Superior temporal gyrus (tissue), 1 donor: Measurements from ENCODE around the gene FAM131A.
A peak's percentile ranks its signal among the peaks of the same experiment; 100 is the strongest.

Experiments used
- DNase-seq: peaks from one replicate; pipeline ENCODE4 v3.0.0-alpha.2; 2016; ENCODE audit errors: extremely low spot score

The FAM131A gene, protein sequence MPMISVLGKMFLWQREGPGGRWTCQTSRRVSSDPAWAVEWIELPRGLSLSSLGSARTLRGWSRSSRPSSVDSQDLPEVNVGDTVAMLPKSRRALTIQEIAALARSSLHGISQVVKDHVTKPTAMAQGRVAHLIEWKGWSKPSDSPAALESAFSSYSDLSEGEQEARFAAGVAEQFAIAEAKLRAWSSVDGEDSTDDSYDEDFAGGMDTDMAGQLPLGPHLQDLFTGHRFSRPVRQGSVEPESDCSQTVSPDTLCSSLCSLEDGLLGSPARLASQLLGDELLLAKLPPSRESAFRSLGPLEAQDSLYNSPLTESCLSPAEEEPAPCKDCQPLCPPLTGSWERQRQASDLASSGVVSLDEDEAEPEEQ

DNA sequence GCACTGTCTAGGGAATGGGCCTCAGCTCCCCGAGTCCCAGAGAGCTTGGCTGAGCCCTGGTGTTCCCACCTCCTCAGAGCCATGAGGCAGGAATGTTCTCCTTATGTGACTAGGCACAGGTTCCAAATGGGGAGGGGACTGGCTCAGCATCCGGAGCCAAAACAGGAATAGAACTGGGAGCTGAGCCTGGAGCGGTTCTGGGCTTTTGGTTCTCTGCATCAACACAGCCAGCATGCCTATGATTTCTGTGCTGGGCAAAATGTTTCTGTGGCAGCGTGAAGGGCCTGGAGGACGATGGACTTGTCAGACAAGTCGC, at the start of gene FAM131A:
FAM131A (plus strand) TSS at position 202 of the 316 bp plus-strand sequence; CDS start at position 233, 31 bp downstream.
- DNase-seq = peak; percentile 79

DNA sequence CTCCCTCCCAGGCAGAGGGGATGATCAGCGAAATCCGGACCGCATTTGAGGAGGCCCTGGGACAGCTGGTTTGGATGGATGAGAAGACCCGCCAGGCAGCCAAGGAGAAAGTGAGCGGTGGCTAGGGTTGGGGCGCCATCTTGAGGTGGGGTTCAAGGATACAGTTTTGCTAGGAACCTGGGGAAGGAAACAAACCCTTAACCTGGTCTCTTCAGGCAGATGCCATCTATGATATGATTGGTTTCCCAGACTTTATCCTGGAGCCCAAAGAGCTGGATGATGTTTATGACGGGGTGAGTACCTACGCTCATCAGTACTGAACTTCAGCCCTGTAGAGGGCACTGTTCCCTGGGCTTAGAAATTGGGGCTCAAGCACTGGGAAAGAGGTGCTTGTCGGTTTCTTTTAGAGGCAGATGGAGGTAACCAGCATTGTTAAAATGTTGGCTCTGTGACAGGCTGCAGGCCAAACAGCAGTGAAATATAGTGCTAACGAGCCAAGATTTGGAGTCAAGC, 47.9 kb upstream of the FAM131A start:
- DNase-seq = peak; percentile 34

DNA sequence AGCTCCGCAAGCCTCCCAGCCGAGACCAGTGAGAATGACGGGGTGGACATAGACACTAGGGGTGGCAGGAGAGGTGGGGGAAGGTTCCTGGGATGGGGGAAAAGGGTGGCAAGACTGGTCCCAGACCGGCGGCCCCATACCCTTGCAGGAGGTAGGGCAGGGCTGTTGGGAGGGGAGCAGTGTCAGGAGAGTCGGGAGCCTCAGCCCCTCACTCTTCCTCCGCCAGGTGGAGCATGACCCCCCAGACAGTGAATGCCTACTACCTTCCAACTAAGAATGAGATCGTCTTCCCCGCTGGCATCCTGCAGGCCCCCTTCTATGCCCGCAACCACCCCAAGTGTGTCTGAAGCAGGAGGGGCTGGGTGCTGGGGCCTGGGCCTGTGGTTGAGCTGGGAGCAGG, 47.1 kb upstream of the FAM131A start:
- DNase-seq = no peak

DNA sequence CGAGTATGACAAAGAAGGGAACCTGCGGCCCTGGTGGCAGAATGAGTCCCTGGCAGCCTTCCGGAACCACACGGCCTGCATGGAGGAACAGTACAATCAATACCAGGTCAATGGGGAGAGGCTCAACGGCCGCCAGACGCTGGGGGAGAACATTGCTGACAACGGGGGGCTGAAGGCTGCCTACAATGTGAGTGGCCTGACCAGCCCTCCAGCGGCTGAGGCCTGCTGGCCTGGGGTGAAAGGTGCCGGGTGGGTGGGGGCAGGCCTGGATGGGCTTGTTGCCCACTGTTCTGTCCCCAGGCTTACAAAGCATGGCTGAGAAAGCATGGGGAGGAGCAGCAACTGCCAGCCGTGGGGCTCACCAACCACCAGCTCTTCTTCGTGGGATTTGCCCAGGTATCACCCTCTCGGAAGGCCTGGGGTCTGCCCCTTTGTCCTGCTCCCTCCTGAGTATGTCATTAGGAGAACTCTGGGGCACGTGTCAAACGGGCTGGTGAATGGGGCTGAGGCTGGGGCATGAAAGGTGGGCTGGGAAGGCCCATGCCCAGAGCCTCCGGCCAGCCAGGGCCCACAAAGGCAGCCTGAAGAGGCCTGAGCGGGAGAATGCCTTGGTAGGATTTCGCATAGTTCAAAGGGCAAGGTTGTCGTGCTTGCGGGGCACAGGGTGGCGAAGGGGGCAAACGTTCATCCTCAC, 46.2 kb upstream of the FAM131A start:
- DNase-seq = no peak

DNA sequence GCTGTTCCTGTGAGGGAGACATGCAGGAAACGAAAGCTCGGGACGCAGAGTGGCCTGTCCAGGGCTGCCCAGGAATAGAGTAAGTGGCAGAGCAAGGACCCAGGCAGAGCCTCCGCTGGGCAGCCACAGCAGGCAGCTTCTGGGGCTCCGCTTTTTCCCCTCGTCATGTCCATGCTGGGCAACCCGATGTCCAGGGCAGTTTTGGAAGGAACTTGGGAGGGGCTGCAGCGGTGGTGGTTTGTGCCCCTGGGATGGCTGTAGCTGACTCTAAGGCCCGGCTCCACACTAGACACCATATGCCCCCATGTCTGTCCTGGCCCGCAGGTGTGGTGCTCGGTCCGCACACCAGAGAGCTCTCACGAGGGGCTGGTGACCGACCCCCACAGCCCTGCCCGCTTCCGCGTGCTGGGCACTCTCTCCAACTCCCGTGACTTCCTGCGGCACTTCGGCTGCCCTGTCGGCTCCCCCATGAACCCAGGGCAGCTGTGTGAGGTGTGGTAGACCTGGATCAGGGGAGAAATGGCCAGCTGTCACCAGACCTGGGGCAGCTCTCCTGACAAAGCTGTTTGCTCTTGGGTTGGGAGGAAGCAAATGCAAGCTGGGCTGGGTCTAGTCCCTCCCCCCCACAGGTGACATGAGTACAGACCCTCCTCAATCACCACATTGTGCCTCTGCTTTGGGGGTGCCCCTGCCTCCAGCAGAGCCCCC, 45.5 kb upstream of the FAM131A start:
- DNase-seq = no peak

DNA sequence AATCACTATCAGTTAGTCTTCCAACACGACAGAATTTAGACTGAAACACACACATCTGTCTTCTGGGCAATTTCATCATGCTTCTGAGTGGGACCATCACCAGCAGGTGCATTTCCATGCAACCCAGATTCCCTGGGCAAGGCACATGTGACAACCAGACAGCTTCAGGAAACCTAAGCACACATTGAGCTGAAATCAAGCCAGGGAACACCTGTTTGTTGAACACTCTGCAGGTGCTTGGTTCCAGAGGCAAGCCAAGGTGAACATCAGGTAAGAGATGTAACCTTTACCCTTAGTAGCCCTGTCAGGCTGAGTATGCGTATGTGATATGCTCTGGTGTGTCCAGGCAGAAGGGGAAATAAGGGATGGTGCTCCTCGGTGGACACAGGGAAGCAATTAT, 41.6 kb upstream of the FAM131A start:
- DNase-seq = no peak

DNA sequence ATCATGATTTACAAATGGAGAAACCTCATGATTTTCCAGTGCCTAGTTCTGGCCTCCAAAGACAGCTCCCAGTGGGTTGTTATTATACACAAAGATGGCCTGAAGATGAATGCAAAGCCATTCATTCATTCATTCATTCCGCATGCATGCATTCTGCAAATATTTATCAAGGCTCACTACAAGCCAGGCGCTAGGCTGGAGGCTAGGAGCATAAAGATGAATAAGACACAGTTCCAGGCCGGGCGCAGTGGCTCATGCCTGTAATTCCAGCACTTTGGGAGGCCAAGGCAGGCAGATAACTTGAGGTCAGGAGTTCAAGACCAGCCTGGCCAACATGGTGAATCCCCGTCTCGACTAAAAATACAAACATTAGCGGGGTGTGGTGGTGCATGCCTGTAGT, 40.8 kb upstream of the FAM131A start:
- DNase-seq = no peak

DNA sequence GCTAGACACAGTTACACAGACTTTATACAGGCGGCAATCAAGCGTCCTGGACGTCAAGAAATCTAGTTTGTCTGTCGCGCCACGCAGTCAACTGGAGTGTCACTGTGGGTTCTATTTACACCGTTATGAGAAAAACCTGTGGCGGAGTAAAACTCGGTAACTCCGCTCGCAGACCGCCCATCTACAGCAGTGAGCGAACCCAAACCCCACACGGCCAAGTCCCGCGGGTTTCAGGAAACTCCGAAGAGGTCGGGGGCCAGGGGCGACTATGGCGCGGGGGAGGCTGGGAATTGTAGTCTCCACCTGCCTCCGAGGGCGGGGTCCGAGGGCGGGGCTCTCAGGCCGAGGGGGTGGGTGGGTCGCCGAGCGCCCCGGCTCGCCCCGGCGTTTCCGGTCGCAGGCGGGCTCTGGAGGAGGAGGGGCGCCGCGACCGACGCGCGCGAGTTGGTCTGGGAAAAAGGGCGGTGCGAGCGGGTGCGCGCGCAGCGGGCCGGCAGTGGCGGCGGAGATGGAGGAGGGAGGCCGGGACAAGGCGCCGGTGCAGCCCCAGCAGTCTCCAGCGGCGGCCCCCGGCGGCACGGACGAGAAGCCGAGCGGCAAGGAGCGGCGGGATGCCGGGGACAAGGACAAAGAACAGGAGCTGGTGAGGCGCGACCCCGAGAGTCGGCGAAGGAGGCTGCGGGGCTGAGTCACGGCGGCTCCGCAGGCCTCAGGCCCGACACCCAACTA, 38.5 kb upstream of the FAM131A start, which contains the start of gene PSMD2:
PSMD2 (plus strand) TSS at position 483 of the 729 bp plus-strand sequence; CDS start at position 509, 26 bp downstream.
- peak; percentile 93 for DNase-seq

DNA sequence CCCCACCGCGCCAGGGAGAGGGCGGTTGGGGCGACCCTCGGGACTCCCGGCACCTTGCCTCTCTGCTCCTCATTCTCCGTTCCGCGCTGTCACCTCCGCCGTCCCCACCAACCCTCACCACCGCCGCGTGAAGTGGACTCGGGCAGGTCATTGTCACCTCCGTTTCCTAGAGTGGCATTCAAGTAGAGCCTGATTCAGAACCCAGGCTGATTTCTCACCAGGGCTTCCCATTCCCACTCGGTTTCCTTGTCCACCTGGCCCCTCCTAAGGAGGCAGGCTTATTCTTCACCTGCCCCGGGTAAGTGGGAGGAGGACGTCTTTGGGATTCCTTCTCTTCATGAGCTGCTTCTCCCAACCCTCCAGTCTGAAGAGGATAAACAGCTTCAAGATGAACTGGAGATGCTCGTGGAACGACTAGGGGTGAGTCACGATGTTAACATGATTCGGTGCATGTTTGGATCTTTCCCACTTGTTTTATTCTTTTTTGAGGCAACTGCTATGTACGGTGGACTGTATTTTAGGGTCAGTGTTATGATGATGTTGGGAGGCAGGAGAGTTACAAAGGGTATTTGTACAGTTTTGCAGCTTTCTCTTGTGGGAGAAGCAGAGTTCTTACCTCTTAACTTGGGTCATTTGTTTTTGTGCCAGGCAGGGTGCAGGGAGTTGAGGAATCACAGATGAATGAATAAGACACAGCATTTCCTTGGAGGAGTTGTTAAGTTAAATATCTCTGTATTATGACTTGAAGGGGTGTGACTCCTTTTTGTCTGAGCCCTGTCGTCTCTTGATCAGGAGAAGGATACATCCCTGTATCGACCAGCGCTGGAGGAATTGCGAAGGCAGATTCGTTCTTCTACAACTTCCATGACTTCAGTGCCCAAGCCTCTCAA, 37.7 kb upstream of the FAM131A start:
- DNase-seq = no peak

DNA sequence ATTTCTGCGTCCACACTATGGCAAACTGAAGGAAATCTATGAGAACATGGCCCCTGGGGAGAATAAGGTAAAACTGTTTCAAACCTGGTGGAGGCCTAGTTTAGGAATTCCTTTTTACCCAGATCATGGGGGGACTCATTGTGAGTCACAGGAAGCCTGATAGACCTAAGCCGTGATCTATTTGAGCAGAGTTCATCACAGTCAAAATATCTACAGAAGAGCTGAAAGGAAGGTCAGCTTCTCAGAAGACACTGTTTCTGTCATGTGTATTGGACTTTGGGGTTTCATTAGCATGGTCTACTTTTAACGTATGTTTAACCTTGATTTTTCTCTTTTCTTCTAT, 37.1 kb upstream of the FAM131A start:
- no peak for DNase-seq

DNA sequence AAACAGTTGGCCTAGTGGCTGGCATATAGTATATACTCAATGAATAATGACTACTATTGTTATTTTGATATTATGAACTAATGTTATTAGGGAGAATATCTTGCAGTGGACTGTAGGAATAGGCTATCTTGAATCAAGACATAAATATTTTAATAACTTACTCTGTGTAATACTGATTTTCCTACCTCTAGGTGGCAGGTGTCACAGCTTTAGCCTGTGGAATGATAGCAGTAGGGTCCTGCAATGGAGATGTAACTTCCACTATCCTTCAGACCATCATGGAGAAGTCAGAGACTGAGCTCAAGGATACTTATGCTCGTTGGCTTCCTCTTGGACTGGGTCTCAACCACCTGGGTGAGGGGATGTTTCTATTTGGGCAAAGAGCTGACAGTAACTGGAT, 31.8 kb upstream of the FAM131A start:
- no peak for DNase-seq

DNA sequence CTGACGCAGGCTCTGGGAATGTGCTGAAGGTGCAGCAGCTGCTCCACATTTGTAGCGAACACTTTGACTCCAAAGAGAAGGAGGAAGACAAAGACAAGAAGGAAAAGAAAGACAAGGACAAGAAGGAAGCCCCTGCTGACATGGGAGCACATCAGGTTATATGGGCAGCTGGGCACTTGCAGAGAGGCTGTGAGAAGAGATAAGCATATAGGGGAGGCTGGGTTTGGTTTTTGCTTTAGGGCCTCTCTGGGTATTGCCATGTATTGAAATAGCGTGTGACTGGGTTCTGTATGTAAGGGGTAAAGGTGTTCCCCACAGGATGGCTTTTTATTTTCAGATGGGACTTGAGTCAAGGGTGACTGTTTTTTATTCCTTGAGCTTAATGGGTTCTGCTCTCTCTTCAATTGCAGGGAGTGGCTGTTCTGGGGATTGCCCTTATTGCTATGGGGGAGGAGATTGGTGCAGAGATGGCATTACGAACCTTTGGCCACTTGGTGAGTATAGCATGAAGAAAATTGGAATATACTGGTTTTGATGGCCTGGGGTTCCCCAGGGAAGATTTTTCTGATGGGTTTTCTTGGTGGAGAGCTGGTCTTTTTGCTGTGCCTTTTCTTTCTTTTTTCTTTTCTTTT, 30.9 kb upstream of the FAM131A start:
- DNase-seq = no peak

DNA sequence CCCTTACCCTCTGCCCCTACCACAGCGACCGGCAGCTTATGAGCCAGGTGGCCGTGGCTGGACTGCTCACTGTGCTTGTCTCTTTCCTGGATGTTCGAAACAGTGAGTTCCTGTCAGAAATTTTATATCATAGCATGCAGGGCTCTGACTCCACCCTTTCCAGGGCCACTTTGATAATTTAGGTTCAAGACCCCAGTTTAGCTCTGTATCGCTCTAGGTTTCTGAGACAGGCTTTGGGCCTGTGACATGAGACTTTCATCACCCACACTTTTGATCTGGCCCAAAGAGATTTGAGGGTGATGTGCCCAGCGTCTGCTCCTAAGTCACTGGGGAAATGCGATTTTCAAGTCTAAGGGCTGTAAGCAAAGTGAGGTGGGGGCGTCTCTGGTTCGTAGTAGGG, 29.5 kb upstream of the FAM131A start:
- DNase-seq = no peak

DNA sequence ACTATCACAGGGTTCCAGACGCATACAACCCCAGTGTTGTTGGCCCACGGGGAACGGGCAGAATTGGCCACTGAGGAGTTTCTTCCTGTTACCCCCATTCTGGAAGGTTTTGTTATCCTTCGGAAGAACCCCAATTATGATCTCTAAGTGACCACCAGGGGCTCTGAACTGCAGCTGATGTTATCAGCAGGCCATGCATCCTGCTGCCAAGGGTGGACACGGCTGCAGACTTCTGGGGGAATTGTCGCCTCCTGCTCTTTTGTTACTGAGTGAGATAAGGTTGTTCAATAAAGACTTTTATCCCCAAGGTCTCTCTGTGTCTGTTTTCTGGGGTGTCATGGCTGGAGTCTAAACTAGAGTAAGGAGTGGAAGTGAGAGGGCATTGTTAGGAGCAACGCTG, 28.7 kb upstream of the FAM131A start:
- no peak for DNase-seq

DNA sequence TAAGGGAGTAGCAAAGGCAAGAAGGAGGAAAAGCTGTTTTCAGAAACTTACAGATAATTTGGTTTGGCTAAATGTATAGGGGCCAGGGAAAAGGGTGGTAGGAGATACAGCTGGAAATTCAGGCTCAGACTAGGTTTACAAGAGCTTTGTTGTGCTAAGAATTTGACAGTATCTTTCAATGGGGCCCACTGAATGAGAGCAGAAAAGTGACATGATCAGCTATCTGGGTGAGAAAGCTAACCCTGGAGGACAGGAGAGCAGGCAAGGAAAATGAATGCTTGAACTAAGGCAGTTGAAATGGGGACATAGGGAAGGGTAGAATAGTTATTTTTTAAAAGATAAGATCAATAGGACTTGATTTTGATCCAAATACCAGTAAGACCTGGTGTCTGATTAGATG, 25.8 kb upstream of the FAM131A start:
- DNase-seq = no peak

DNA sequence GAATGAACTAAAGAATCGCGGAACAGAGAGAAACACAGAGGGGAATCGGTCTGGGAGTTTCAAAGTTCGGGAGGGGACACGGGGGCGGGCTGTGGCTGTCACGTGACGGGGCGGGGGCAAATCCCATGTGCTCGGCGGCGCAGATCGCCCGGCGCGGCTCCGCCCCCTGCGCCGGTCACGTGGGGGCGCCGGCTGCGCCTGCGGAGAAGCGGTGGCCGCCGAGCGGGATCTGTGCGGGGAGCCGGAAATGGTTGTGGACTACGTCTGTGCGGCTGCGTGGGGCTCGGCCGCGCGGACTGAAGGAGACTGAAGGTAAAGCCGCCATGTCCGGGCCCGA, 23.1 kb upstream of the FAM131A start, which contains the start of gene EIF4G1:
EIF4G1 (plus strand) TSS at position 244 of the 337 bp plus-strand sequence. CDS start 1,191 bp downstream, outside the sequence.
- DNase-seq = peak; percentile 88

DNA sequence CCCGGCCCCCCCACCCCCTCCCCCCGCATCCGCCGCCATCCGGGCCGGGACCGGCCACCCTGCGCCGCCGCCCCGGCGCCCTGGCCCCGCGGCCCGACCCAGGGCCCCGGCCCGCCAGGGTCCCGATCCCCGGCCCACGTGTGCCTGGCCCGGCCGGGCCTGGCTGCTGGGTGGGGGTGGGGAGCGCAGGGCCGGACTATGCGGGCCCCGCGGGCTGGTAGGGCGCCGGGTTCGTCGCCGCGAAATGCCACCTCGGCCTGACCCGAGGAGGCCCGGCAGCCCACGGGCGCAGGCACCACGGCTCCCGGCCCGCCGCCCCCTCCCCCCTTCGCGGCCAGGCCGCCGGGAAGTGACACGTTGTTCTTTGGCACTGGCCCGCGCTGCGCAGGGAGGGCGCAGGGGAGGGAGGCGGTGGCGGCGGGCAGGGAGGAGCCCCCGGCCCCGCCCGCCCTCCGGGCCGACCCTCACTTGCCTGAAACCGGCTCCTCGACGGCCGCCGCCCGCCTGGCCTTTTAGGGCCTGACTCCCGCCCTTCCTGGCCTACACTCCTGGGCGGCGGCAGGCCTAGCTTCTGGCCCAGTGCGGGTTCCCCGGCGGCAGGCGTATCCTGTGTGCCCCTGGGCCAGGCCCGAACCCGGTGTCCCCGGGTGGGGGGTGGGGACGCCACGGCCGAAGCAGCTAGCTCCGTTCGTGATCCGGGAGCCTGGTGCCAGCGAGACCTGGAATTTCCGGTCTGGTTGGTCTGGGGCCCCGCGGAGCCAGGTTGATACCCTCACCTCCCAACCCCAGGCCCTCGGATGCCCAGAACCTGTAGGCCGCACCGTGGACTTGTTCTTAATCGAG, 22.5 kb upstream of the FAM131A start:
- peak; percentile 22 for DNase-seq

DNA sequence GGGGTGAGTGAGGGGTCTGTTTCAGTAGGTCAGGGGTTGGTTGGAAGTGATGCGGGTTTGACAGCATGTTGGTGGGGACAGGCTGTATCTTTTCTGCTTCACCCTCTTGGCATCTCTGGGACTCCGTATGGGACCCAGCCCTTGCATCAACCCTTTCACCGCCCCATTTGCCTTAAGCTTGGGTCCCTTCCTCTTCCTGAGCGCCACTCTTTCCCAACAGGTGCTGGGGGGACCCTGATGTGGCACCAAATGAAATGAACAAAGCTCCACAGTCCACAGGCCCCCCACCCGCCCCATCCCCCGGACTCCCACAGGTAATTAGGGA, 21.9 kb upstream of the FAM131A start:
- no peak for DNase-seq

DNA sequence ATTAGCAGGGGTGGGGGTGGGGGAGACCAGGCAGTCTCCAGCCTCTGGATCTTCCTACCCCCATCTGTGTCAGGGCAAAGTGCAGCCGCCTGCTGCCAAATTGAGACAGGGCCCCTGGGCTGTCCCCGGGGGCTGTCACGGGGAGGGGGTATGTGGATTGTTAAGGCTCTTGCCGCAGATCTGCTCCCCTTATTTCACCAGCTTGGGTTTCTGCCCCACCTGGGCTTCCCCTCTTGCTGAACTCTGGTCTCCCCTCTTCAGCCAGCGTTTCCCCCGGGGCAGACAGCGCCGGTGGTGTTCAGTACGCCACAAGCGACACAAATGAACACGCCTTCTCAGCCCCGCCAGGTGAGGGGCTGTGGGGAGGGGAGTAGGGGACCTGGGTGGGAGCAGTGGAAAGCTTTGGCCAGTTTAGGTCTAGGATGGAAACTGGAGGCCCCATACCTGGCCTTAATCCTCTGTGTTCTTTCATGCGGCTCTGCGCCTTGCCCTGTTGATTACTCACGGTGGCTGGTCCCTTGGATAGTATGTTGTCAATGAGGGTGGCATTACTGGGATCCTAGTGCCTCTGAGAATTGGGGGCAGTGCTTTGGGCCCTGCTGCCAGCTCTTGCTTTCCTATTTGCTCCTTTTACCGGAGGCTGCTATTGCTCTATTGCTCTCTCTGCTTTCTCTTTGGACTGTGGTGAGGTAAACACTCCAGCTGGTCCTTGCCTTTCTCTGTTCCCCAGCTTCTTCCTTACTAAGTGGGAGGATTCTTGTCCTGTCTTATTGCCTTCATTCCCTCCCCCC, 21.3 kb upstream of the FAM131A start:
- no peak for DNase-seq
